ENCODE results near the gene IFFO2.

IFFO2 gene

DNA sequence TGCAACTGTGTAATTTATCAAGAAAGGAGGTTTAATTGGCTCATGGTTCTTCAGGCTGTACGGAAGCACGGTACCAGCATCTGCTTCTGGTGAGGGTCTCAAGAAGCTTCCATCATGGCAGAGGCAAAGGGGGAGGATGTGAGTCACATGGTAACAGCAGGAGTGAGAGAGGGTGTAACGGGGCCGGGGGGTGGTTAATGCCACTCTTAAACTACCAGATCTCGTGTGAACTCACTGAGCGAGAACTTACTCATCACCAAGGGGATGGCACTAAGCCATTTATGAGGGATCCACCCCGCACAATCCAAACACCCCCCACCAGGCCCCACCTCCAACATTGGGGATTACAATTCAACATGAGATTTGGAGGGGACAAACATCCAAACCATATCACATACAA is 21.0 kb upstream of the IFFO2 start:
- H3K9me3 Mint-ChIP-seq, result peaks cover 15% of the 10 kb centered on the region
- no peak overlapping the region for H3K27ac Mint-ChIP-seq
- peaks cover 3% of the 10 kb centered on the region for H3K4me1 Mint-ChIP-seq
- no peak overlapping the region for H3K4me3 Mint-ChIP-seq
- no peaks in the 10 kb centered on the region for H3K27me3 Mint-ChIP-seq
- peaks cover 8% of the 10 kb centered on the region for H3K36me3 Mint-ChIP-seq

DNA sequence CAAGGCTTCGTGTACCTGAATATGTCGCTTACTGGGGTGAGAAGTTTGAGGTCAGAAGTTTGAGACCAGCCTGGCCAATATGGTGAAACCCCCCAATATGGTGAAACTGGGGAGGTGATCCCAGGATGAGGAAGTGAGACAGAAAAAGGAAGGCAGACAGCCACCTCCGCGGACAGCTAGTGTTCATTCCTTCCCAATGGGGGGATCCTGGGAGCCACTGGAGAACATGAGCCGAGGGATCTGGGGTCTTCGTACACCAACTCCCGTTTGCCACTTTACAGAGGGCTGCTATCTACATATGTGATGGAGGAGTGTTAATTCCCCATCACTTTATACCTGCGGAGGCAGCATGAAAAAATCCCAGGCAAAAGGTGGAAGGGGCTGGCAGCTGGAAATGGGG is 19.6 kb upstream of the IFFO2 start:
- Mint-ChIP-seq H3K4me1 (peaks cover 3% of the 10 kb centered on the region), H3K27ac (no peak overlapping the region), H3K27me3 (no peaks in the 10 kb centered on the region), H3K36me3 (peaks cover 7% of the 10 kb centered on the region), H3K9me3 (peaks cover 11% of the 10 kb centered on the region), H3K4me3 (no peak overlapping the region)

DNA sequence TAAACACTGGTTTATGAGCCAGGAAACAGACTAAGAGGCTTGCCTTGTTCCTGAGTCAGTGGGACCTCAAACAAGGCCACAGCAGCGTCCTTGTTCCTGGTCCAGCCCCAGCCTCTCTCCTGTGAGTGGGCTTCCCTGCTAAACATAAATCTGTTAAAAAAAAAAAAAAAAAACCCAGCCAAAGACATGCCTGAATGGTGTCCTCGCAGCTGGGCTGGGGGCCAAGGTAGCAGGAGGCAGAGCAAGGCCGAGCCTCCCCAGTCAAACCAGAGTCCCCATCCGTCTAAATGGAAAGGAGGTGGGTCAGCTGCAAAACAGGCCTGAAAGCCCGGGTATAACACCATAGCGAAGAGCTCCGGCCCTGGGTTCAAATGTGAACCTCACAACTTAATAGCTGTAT is 18.1 kb upstream of the IFFO2 start:
- H3K9me3 Mint-ChIP-seq, result no peaks in the 10 kb centered on the region
- no peaks in the 10 kb centered on the region for H3K27me3 Mint-ChIP-seq
- H3K4me1 Mint-ChIP-seq, result peaks cover 3% of the 10 kb centered on the region
- H3K27ac Mint-ChIP-seq, result no peak overlapping the region
- H3K4me3 Mint-ChIP-seq, result no peak overlapping the region
- no peaks in the 10 kb centered on the region for H3K36me3 Mint-ChIP-seq

DNA sequence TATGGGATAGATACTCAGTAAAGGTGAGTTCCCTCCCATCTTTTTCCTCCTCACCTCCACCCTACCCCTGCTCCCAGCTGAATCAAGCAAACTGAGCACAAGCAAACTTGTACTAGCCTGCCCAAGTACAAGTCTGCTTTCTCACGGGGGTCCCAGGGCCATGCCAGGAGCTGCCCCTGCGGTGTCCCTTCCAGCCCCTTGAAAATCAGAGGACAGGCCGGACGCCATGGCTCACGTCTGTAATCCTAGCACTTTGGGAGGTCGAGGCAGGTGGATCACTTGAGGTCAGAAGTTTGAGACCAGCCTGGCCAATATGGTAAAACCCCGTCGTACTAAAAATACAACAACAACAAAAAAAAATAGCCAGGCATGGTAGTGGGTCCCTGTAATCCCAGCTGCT is 17.5 kb upstream of the IFFO2 start:
- H3K36me3 Mint-ChIP-seq, result no peaks in the 10 kb centered on the region
- peaks cover 3% of the 10 kb centered on the region for H3K4me1 Mint-ChIP-seq
- no peaks in the 10 kb centered on the region for H3K9me3 Mint-ChIP-seq
- H3K27me3 Mint-ChIP-seq, result no peaks in the 10 kb centered on the region
- H3K4me3 Mint-ChIP-seq, result no peak overlapping the region
- H3K27ac Mint-ChIP-seq, result no peak overlapping the region

DNA sequence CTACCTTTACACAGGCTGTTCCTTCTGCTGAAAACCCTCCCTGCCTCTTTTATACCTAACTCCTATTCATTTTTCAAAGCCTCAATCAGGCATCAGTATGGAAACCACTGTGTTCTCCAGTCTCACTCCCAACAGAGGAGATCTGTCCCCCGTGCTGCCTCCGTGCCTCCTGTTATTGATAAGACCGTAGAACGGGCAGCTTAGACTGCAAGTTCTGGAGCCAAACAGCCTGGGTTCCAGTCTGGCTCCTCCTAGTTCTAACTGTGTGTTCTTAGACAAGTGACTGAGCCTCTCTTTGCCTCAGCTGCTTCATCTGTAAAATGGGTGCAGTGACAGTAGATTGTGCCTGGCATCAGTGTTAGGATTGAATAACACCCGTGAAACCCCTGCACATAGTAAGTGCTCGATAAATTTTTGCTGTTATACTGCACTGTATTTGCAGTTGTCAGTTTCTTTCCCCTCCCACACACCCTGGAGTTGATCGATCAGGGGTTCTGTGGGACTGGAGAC is 17.0 kb upstream of the IFFO2 start:
- no peaks in the 10 kb centered on the region for H3K36me3 Mint-ChIP-seq
- no peak overlapping the region for H3K4me3 Mint-ChIP-seq
- no peak overlapping the region for H3K27ac Mint-ChIP-seq
- H3K4me1 Mint-ChIP-seq, result peaks cover 3% of the 10 kb centered on the region
- H3K27me3 Mint-ChIP-seq, result no peaks in the 10 kb centered on the region
- H3K9me3 Mint-ChIP-seq, result no peaks in the 10 kb centered on the region

DNA sequence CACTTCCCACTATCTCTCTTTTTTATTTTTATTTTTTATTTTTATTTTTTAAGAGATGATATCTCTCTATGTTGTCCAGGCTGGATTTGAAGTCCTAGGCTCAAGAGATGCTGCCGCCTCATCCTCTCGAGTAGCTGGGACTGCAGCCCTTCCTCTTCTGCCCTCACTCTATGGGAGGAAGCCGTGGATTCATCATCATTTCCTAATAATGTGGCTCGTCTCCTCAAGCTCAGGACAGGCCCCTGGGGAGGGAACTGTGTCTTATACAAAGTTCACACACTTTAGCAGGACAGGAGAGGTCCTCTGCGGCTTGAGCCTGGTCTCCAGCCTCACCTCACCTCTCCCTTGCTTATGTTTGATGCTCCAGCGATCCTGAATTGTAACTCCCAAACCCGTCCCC is 16.5 kb upstream of the IFFO2 start:
- H3K27ac Mint-ChIP-seq, result no peak overlapping the region
- no peaks in the 10 kb centered on the region for H3K27me3 Mint-ChIP-seq
- H3K4me3 Mint-ChIP-seq, result no peak overlapping the region
- H3K4me1 Mint-ChIP-seq, result peaks cover 3% of the 10 kb centered on the region
- H3K9me3 Mint-ChIP-seq, result no peaks in the 10 kb centered on the region
- H3K36me3 Mint-ChIP-seq, result no peaks in the 10 kb centered on the region

DNA sequence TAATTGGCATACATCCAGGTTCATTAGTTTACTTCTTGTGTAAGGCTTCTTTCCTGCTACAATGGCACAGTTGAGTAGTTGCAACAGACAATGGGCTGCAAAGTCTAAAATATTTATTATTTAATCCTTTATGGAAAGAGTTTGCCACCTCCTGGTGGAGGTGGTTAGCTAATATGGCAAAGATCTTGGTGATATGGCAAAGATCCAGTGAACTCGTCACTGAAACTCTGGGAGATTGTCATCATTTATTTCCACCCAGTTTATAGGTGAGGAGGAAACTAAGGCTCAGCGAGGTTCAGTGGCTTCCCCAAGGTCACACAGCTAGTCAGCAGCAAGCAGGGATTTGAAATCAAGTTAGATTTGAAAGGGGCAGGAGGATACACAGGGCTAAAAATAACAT is 16.1 kb upstream of the IFFO2 start:
- Mint-ChIP-seq H3K9me3 (no peaks in the 10 kb centered on the region), H3K27me3 (no peaks in the 10 kb centered on the region), H3K4me3 (no peak overlapping the region), H3K4me1 (peaks cover 3% of the 10 kb centered on the region), H3K36me3 (no peaks in the 10 kb centered on the region), H3K27ac (no peak overlapping the region)

DNA sequence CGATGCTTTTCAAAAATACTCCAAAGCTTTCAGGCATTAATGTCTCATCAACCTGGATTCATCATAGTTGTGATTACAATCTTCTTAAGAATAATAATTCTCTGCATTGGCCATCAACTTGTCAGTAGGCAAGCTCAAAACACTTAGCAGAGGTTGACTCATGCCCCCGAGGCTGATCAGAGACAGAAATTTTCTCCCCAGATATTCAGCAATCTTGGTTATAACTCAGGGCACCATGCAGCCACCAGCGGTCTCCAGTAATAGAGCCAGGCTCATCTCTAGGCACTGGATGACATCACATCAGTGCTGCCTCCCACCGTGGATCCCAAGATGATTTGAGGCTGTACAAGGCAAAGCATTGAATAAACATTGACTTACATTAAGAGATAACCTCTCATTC is 14.3 kb upstream of the IFFO2 start:
- Mint-ChIP-seq H3K27ac (no peak overlapping the region), H3K36me3 (no peaks in the 10 kb centered on the region), H3K4me3 (no peak overlapping the region), H3K27me3 (no peaks in the 10 kb centered on the region), H3K9me3 (no peaks in the 10 kb centered on the region), H3K4me1 (peaks cover 6% of the 10 kb centered on the region)

DNA sequence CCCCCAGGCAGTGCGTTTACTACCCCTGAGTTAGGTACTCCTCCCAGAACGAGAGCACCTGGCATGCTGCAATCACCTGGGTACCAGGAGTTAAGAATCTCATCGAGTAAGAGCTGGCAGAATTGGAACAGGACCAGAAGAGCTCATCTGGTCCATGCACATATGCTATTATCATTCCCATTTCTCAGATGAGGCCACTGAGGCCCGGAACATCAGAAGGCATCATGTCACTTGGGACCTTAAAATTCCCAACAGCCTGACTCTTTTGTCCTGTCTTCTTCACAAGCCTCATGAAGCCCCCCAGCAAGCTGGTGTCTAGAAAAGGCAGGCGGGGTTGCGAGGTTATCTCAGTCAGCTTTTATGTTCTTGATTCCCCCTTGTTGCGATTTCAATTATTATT is 13.9 kb upstream of the IFFO2 start:
- Mint-ChIP-seq H3K27ac (no peak overlapping the region), H3K4me1 (peaks cover 6% of the 10 kb centered on the region), H3K9me3 (no peaks in the 10 kb centered on the region), H3K27me3 (no peaks in the 10 kb centered on the region), H3K4me3 (no peak overlapping the region), H3K36me3 (no peaks in the 10 kb centered on the region)

DNA sequence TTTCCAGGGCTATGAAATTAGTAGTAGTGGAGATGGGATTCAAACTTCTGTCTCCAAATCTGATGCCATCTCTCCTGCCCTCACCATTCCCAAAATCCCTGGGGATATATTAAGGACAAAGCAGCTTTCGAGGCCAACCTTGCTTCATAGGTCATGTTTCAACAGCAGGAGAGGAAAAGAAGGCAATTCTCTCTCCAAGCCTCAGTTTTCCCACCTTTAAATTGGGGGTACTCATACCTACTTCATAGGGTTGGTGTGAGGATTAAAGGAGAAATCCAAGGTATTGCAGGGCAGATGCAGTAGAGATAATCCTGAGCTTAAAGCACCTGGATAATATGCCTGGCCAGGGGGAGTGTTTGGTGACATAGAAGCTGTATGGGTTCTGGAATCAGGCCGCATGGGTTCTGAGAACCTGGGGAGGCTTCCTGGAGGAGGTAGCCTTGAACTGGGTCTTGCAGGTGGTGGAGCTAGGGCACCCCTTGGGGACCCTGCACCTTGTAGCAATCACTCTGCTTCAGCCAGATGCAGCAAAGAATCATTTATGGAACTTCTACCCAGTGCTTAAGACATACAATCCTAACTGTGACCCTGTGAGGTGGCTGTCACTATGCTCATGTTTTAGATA is 10.7 kb upstream of the IFFO2 start:
- Mint-ChIP-seq H3K27ac (no peak overlapping the region), H3K4me3 (no peak overlapping the region), H3K27me3 (no peaks in the 10 kb centered on the region), H3K9me3 (no peaks in the 10 kb centered on the region), H3K36me3 (no peaks in the 10 kb centered on the region), H3K4me1 (peaks cover 3% of the 10 kb centered on the region)

DNA sequence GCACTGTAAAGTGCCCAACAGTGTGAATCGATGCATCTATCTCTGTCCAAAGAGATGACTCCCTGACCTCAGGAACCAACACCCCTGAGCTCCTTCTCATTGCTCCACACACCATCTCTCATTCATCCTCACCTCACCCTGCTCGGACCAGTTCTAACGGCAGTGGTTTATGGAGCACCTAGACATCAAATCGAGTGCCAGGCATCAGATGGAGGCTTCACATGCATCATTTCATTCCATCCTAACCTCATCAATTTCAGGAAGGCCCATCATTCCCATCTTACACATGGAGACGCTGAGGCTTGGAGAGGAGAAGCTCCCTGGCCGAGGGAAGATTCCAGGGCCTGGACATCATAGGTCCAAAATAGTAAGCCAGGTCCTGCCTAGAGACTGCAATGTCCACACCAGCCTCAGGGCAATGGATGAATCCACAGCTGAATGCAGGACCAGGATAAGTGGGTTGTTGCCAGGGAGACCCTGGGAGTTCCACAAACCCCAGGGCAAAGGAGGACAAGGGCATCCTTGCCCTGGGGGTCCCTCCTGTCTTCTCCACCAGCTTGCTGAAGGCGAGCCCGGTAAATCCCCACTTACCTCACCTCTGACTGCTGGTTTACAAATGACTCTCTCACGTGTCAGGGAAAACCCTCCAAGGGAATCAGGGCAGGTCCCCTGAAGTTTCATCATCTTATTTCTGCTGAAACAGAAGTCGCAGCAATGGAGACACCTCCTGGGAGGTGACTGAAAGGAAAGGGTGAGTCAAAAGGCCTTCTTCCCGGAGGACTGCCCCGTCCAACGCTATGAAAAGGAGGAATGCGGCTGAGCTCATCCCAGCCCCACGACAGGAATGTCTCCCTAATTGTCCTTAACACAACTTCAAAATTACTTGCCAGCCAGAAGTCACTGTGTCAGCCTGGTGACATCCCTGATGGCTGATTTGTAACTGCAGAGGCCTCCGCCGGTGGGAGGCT is 9.0 kb upstream of the IFFO2 start:
- Mint-ChIP-seq H3K9me3 (no peaks in the 10 kb centered on the region), H3K4me3 (no peak overlapping the region), H3K36me3 (no peaks in the 10 kb centered on the region), H3K27me3 (no peaks in the 10 kb centered on the region), H3K27ac (peak overlapping the region; percentile 62), H3K4me1 (peaks cover 3% of the 10 kb centered on the region)

DNA sequence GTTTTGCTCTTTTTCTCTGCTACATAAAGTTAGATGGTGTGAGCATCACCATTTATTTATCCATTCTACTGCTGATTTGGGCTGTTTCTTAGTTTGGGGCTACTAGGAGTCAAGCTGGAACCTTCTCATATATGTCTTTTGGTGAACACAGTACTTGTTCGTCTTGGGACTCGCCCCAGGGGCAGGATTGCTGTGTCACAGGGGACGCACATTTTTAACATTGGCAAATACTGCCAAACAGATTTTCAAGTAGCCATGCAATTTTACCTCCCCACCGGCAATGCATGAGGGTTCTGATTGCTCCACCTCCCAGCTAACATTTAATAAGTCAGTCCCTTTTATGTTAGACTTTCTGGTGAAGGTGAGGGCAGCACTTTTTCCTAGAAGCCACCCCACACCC is 7.5 kb upstream of the IFFO2 start:
- no peak overlapping the region for H3K4me3 Mint-ChIP-seq
- no peaks in the 10 kb centered on the region for H3K27me3 Mint-ChIP-seq
- no peaks in the 10 kb centered on the region for H3K36me3 Mint-ChIP-seq
- H3K27ac Mint-ChIP-seq, result no peak overlapping the region
- H3K9me3 Mint-ChIP-seq, result no peaks in the 10 kb centered on the region
- peaks cover 3% of the 10 kb centered on the region for H3K4me1 Mint-ChIP-seq

DNA sequence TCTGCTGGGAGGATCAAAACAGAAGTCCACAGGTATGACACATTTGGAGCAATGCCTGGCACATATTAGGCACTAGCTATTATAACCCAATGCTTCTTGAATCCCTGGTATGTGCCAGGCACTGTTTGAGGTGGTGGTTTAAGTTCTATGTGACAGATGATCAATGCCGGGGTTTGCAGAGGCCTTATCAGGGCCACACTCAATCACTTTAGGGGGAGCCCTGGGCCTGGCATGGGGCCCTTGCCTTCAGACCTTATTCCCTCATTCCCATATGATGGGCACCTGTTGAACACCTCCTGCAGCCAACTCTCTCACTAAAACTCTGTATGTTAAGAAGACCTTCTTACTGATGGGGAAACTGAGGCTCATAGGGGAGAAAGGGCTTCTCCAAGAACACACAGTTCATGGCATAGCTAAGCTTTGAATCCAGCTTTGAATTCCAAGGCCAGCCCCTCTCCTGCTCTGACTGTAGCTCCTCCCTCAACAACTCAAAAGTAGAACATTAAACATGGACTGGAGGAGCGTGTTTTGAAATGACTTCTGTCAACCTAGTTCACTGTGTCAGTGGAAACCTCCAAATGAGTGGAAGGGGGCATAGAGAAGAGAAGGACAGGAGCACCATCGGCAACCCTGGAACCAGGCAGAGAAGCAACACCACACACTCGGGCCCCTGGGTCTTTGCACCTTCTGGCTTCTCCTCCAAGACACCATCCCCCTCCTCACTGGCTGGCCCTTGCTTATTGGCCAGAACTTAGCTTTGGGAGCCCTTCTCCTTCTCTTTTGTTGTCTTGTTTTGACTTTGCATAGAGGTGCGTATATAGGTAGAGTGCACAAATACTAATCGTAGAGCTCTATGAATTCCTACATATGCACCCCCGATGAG is 6.6 kb upstream of the IFFO2 start:
- peaks cover 9% of the 10 kb centered on the region for H3K4me1 Mint-ChIP-seq
- H3K27me3 Mint-ChIP-seq, result no peaks in the 10 kb centered on the region
- H3K27ac Mint-ChIP-seq, result no peak overlapping the region
- H3K4me3 Mint-ChIP-seq, result no peak overlapping the region
- H3K36me3 Mint-ChIP-seq, result no peaks in the 10 kb centered on the region
- no peaks in the 10 kb centered on the region for H3K9me3 Mint-ChIP-seq

DNA sequence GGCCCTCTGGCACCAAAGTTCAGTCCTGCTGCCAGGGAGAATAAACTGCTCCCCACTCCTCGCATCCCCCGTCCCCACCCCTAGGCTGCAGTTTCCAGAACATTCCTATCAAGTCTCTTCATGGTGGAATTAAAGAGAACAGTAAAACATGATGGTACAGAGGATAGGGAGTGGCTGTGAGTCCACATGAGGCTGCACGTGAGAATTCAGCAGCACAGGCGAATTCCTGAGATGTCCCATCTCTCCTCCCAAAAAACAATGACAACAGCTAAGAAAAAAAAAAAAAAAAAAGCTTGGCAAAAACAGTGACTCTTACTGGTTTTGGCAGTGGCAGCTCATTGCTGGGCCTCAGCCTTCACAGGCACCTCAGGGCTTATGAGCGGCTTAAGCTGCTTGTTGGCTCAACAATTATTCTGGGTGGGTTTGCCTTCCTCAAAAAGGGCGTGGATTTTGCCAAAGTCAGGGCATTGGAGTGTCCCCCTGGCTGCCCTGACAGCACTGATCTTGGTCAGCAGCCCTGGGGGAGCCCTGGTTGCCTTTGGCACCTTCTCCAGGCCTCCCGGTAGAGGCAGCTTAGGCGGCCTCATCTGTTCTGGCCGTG is 5.7 kb upstream of the IFFO2 start:
- Mint-ChIP-seq H3K4me1 (peaks cover 18% of the 10 kb centered on the region), H3K9me3 (no peaks in the 10 kb centered on the region), H3K27ac (no peak overlapping the region), H3K36me3 (no peaks in the 10 kb centered on the region), H3K4me3 (no peak overlapping the region), H3K27me3 (no peaks in the 10 kb centered on the region)

DNA sequence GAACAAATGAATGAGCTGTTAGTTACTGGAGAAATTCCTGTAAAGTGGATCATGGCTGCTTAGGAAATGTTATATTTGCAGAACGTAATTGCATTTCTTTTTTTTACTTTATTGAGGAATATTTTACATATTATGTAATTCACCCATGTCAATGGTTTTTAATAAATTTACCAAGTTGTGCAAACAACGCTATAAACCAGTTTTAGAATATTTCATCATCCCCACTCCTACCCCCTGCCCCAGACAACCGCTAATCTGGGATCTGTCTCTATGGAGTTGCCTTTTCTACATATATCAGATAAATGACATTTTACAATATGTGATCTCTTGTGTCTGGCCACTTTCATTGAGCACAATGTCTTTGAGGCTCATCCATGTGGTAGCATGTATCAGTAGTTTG is 4.3 kb upstream of the IFFO2 start:
- Mint-ChIP-seq H3K4me1 (peaks cover 16% of the 10 kb centered on the region), H3K27me3 (no peaks in the 10 kb centered on the region), H3K27ac (no peak overlapping the region), H3K9me3 (no peaks in the 10 kb centered on the region), H3K4me3 (no peak overlapping the region), H3K36me3 (no peaks in the 10 kb centered on the region)
